GM12873 (cell line): ENCODE measurements around the gene MTG1.

Experiments
- TF ChIP-seq, protein P1 (sequence below): IDR thresholded peaks from 2 replicates; pipeline ENCODE4 v1.5.1; 2012; ENCODE audit warnings: low read depth, mild to moderate bottlenecking, moderate library complexity, low read length, control low read depth; ENCODE audit not compliant: insufficient read depth; ENCODE audit errors: missing control alignments

The MTG1 gene

DNA sequence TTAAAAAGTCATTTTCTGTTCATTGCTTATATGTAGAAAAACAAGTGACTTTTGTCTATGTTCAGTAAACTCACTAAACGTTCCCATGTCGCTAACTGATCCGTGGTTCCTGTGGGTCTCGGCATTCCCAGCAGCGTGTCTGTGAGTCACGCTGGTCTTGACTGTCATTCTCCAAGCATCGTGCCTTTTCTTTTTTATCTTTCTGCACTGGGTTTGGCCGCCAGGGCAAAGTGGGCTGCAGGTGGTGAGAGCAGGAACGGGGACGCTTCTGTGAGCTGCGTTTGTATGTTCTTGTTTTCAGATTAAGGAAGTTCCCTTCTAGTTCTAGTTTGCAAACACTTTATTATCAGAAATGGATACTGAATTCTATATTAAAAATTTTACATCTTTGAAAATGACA is 53.0 kb downstream of the MTG1 start:
- TF ChIP-seq, protein P1, sequence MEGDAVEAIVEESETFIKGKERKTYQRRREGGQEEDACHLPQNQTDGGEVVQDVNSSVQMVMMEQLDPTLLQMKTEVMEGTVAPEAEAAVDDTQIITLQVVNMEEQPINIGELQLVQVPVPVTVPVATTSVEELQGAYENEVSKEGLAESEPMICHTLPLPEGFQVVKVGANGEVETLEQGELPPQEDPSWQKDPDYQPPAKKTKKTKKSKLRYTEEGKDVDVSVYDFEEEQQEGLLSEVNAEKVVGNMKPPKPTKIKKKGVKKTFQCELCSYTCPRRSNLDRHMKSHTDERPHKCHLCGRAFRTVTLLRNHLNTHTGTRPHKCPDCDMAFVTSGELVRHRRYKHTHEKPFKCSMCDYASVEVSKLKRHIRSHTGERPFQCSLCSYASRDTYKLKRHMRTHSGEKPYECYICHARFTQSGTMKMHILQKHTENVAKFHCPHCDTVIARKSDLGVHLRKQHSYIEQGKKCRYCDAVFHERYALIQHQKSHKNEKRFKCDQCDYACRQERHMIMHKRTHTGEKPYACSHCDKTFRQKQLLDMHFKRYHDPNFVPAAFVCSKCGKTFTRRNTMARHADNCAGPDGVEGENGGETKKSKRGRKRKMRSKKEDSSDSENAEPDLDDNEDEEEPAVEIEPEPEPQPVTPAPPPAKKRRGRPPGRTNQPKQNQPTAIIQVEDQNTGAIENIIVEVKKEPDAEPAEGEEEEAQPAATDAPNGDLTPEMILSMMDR, result no peak

DNA sequence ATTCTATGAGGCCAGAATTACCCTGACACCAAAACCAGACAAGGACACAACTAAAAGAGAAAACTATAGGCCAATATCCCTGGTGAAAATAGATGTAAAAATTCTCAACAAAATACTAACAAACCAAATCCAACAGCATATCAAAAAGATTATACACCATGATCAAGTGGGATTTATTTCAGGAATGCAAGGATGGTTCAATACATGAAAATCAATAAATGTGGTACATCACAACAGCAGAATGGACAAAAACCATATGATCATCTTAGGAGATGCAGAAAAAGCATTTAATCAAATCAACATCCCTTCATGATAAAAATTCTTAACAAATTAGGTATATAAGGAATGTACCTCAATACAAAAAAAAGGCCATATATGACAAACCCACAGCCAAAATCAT is 54.2 kb downstream of the MTG1 start:
- TF ChIP-seq, protein P1, result no peak

DNA sequence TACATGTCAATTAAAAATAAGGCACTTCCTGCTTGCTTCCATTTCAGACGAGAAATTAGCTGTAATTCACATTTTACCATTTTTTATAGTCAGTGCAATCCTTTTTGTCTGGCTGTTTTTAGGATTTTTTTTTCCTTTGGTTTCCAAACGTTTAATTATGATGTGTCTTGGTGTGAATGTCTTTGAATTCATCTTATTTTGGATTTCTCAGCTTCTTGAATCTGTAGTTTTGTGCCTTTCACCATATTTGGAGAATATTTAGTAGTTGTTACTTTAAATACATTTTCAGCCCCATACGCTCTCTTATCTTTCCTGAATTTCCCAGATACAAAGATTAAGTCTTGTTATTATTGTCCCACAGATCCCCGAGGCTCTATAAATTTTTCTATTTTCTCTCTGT is 57.4 kb downstream of the MTG1 start:
- TF ChIP-seq, protein P1, result no peak

DNA sequence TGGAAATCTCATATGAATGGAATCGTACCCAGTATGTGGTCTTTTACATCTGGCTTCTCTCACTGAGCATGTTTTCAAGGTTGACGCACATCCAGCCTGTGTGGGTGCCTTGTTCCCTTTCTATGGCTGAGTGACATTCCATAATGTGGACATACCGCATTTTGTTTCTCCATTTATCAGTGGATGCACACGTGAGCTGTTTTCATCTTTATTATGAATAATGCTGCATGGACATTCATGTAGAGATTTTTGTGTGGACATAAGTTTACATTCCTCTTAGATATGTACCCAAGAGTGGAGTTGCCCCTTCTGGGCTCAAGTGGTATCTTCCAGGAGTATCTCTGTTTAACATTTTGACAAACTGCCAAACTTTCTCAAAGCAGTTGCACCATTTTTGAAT is 58.5 kb downstream of the MTG1 start:
- TF ChIP-seq, protein P1, result no peak

DNA sequence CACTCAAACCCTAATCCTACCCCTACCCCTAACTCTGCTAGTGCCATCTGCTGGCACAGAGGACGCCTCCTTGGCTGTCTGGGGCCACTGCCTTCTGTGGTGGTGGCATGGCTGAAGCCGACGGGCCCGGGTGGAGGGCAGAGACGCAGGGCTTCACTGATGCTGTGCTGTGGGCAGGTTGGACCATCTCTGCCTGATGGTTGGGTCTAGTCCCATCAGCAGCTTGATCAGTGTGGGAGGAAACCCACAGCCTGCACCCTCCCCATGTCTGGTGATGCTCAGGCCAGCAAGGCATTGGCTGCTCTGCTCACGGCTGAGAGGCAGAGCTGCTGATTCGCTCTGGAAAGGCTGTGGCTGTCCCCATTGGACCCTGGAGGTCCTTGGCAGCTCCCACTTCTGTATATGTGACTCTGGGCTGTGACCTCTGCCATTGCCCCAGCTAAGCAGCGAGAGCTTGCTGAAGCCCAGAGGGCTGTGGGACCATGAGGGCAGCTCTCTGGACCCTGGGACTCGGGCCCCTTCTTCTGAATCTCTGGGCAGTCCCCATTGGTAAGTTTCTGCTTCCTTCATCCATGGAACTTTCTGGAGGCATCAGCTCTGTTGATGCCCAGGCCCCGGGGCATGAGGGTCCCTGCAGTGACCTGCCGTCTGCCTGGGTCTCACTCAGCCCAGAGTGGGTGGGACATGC is 59.7 kb downstream of the MTG1 start, which contains the start of gene SCART1:
SCART1 (plus strand) TSS at position 430 of the 688 bp plus-strand sequence; CDS start at position 483, 53 bp downstream.
- TF ChIP-seq, protein P1, result no peak

DNA sequence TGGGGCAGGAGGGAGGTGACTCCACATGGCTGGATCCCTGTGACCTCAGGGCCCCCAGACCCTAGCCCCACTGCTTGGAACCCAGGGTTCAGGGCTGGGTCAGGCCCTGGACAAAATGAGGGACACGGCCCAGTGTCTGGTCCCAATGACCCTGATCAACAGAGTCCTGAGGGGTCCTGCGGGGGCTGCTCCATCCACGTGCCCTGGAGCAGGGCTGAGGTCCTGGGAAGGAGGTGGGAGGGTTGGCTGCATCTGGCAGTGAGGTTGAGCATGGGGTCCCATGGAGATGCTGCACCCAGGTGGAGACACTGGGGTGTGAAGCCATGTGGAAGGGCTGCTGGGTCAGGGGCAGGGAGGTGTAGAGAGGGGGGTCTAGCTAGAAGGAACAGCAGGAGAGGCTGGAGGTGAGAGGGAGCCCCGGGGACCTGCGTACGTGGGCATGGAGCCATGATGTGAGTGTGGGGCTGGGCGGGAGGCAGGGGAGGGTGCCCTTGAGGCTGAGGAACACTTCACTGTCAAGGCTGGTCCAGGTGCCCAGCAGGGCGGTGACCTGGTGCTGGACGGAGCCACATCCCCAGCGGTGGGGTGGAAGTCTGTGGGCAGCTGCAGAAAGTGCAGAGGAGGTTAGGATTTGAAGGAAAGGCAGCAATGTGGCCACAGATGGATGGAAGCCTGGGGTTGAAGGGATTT is 60.4 kb downstream of the MTG1 start:
- TF ChIP-seq, protein P1, result no peak

DNA sequence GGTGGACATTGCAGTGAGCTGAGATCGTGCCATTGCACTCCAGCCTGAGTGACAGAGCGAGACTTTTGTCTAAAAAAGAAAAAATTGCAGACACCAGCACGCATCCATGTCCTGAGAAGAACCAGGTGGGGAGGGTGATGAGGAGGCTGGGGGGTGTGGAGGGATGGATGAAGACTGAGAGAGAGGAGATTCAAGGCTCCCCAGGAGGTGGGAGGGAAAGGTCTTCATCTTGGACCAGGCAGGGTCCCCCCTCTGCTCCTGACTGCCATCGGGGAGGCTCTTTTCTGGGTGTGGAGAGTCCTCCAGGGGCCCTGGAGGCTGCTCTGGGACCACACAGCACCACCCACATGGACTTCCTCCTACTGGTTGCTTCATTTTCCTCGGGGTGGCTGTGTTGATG is 61.2 kb downstream of the MTG1 start:
- TF ChIP-seq, protein P1, result no peak
